H9 (cell line): ENCODE results near the gene RAD51C. TPM values are rescaled to one million over a fixed set of nuclear protein-coding genes. Genes with fewer than 3 reads are reported as not detected.

Experiments
- DNase-seq: peaks from one replicate; pipeline ENCODE4 v3.0.0-alpha.2; 2017
- H2AFZ ChIP-seq: one replicate; pipeline ENCODE4 v1.6.1; 2013; ENCODE audit warnings: mild to moderate bottlenecking, low read length, control low read depth, moderate library complexity
- H2AK5ac ChIP-seq: 2 replicates; pipeline ENCODE4 v1.6.1; 2013; ENCODE audit warnings: low read length, control low read depth, mixed read lengths; ENCODE audit not compliant: insufficient read length
- H2BK120ac ChIP-seq: one replicate; pipeline ENCODE4 v1.6.1; 2013; ENCODE audit warnings: low read depth, mild to moderate bottlenecking, low read length, control low read depth, inconsistent platforms; ENCODE audit not compliant: poor library complexity, severe bottlenecking
- H2BK12ac ChIP-seq: 2 replicates; pipeline ENCODE4 v1.6.1; 2013; ENCODE audit warnings: low read length, control low read depth, mixed read lengths, low read depth; ENCODE audit not compliant: insufficient read length
- H2BK15ac ChIP-seq: 2 replicates; pipeline ENCODE4 v1.6.1; 2013; ENCODE audit warnings: low read depth, low read length, control low read depth
- H2BK20ac ChIP-seq: one replicate; pipeline ENCODE4 v1.6.1; 2013; ENCODE audit warnings: low read depth, mild to moderate bottlenecking, low read length, control low read depth, inconsistent platforms; ENCODE audit not compliant: poor library complexity, severe bottlenecking
- H2BK5ac ChIP-seq: 2 replicates; pipeline ENCODE4 v1.6.1; 2013; ENCODE audit warnings: low read length, control low read depth, mixed read lengths; ENCODE audit not compliant: insufficient read length
- H3K14ac ChIP-seq: 2 replicates; pipeline ENCODE4 v1.6.1; 2013; ENCODE audit warnings: low read length, control low read depth; ENCODE audit not compliant: insufficient read depth
- H3K18ac ChIP-seq: 2 replicates; pipeline ENCODE4 v1.6.1; 2013; ENCODE audit warnings: low read depth, mild to moderate bottlenecking, mixed read lengths, low read length, control low read depth; ENCODE audit not compliant: insufficient read length
- H3K23ac ChIP-seq: 2 replicates; pipeline ENCODE4 v1.6.1; 2013; ENCODE audit warnings: low read length, control low read depth, mixed read lengths, low read depth; ENCODE audit not compliant: insufficient read length
- H3K23me2 ChIP-seq: 2 replicates; pipeline ENCODE4 v1.6.1; 2013; ENCODE audit warnings: low read depth, mild to moderate bottlenecking, mixed read lengths, low read length, control low read depth; ENCODE audit not compliant: insufficient read length, poor library complexity, severe bottlenecking
- H3K27ac ChIP-seq: 2 replicates; pipeline ENCODE4 v1.5.1; 2013; ENCODE audit warnings: low read length, control low read depth, mixed read lengths, low read depth; ENCODE audit not compliant: insufficient read length
- H3K27me3 ChIP-seq: 2 replicates; pipeline ENCODE4 v1.6.1; 2013; ENCODE audit warnings: low read length, control low read depth, inconsistent platforms; ENCODE audit not compliant: insufficient read depth
- H3K4ac ChIP-seq: 2 replicates; pipeline ENCODE4 v1.6.1; 2013; ENCODE audit warnings: low read depth, mild to moderate bottlenecking, control low read depth, inconsistent platforms, low read length, moderate library complexity
- H3K4me1 ChIP-seq: 2 replicates; pipeline ENCODE4 v1.6.1; 2013; ENCODE audit warnings: low read length, control low read depth, inconsistent platforms; ENCODE audit not compliant: insufficient read depth
- H3K4me2 ChIP-seq: 2 replicates; pipeline ENCODE4 v1.6.1; 2013; ENCODE audit warnings: low read length, control low read depth, mixed read lengths; ENCODE audit not compliant: insufficient read length, insufficient read depth
- H3K56ac ChIP-seq: 2 replicates; pipeline ENCODE4 v1.6.1; 2013; ENCODE audit warnings: low read depth, mild to moderate bottlenecking, mixed read lengths, low read length, control low read depth; ENCODE audit not compliant: insufficient read length
- H3K79me1 ChIP-seq: 2 replicates; pipeline ENCODE4 v1.6.1; 2013; ENCODE audit warnings: low read depth, mild to moderate bottlenecking, moderate library complexity, low read length, control low read depth, inconsistent platforms; ENCODE audit not compliant: insufficient read depth, poor library complexity, severe bottlenecking
- H3K79me2 ChIP-seq: 2 replicates; pipeline ENCODE4 v1.6.1; 2013; ENCODE audit warnings: low read length, control low read depth, inconsistent platforms; ENCODE audit not compliant: insufficient read depth
- H3K9ac ChIP-seq: 2 replicates; pipeline ENCODE4 v1.6.1; 2013; ENCODE audit warnings: low read length, control low read depth, mixed read lengths; ENCODE audit not compliant: insufficient read length; ENCODE audit errors: extremely low read depth
- H3K9me3 ChIP-seq: one replicate; pipeline ENCODE4 v1.6.1; 2013; ENCODE audit warnings: low read depth, low read length, inconsistent platforms; ENCODE audit not compliant: control insufficient read depth
- H3T11ph ChIP-seq: one replicate; pipeline ENCODE4 v1.6.1; 2013; ENCODE audit warnings: mild to moderate bottlenecking, low read length, control low read depth, inconsistent platforms
- H4K20me1 ChIP-seq: one replicate; pipeline ENCODE4 v1.6.1; 2013; ENCODE audit not compliant: control insufficient read depth, insufficient read length, insufficient read depth
- H4K5ac ChIP-seq: 2 replicates; pipeline ENCODE4 v1.6.1; 2013; ENCODE audit warnings: low read depth, mild to moderate bottlenecking, mixed read lengths, low read length, control low read depth; ENCODE audit not compliant: insufficient read length
- H4K8ac ChIP-seq: replicated peaks from 2 replicates; pipeline ENCODE4 v1.6.1; 2013; ENCODE audit warnings: low read length, control low read depth, mixed read lengths, low read depth; ENCODE audit not compliant: insufficient read length
- H4K91ac ChIP-seq: 2 replicates; pipeline ENCODE4 v1.6.1; 2013; ENCODE audit warnings: low read depth, mild to moderate bottlenecking, moderate library complexity, mixed read lengths, low read length, control low read depth; ENCODE audit not compliant: insufficient read length
- H3K27ac Mint-ChIP-seq, 3 experiments: 2 replicates in 2 of 3; 3 replicates in 1 of 3; pipeline ENCODE4 v1.8.0; 2020 to 2021; ENCODE audit warnings: mixed read lengths in 3 of 3, mild to moderate bottlenecking in 1 of 3, moderate library complexity in 1 of 3
- H3K27me3 Mint-ChIP-seq: 2 replicates; pipeline ENCODE4 v1.8.0; 2021; ENCODE audit warnings: low read depth, mild to moderate bottlenecking, moderate library complexity, mixed read lengths
- H3K36me3 Mint-ChIP-seq, 3 experiments: 2 replicates in 2 of 3; 3 replicates in 1 of 3; pipeline ENCODE4 v1.8.0; 2020 to 2021; ENCODE audit warnings: low read depth in 3 of 3, mixed read lengths in 3 of 3; ENCODE audit not compliant: insufficient read depth in 1 of 3
- H3K4me1 Mint-ChIP-seq, 2 experiments: 2 replicates each; pipeline ENCODE4 v1.8.0; 2020; ENCODE audit warnings: mixed read lengths in 2 of 2
- H3K4me3 Mint-ChIP-seq, 2 experiments: 2 replicates in 1 of 2; 3 replicates in 1 of 2; pipeline ENCODE4 v1.8.0; 2020 to 2021; ENCODE audit warnings: mild to moderate bottlenecking in 2 of 2, mixed read lengths in 2 of 2, moderate library complexity in 1 of 2
- H3K9me3 Mint-ChIP-seq, 2 experiments: 2 replicates in 1 of 2; 3 replicates in 1 of 2; pipeline ENCODE4 v1.8.0; 2020; ENCODE audit warnings: mild to moderate bottlenecking in 2 of 2, mixed read lengths in 2 of 2, moderate library complexity in 1 of 2
- CTCF ChIP-seq: fragments of 200-600 bp; sonication (generic); conservative IDR thresholded peaks from 3 replicates; pipeline ENCODE4 v1.8.0; 2021; ENCODE audit warnings: antibody characterized with exemption, mild to moderate bottlenecking
- WGBS: extraction: QIAGEN DNeasy Blood & Tissue Kit; methylation state at CpG from one replicate; pipeline ENCODE4 v1.1.7; 2013; ENCODE audit warnings: missing lambda C conversion rate, low lambda C conversion rate, mixed read lengths; ENCODE audit not compliant: insufficient read length; ENCODE audit errors: extremely low coverage; 5-methylcytosine and 5-hydroxymethylcytosine counted together
- total RNA-seq: library from RNA; stranded (reverse); gene quantifications from 2 replicates; pipeline ENCODE4 v1.2.1, GENCODE V29; 2021

The RAD51C gene
- total RNA-seq, 1 experiment from 2014 or later, result 11.3 TPM

GRCh38 chr17:58763263-58763662 lies 70.9 kb downstream of the RAD51C start:
- H2BK15ac ChIP-seq, result no peak overlapping the region
- H4K91ac ChIP-seq, result no peak overlapping the region
- no peak for DNase-seq
- H3K23ac ChIP-seq, result no peak overlapping the region
- no peak overlapping the region for H2BK5ac ChIP-seq
- H2AK5ac ChIP-seq, result no peak overlapping the region
- no peaks in the 10 kb centered on the region for H3K27me3 ChIP-seq
- no peak overlapping the region for H2BK120ac ChIP-seq
- Mint-ChIP-seq H3K27ac (no peak overlapping the region), H3K9me3 (no peaks in the 10 kb centered on the region), H3K4me1 (no peaks in the 10 kb centered on the region), H3K27me3 (peaks cover 2% of the 10 kb centered on the region; the same call in 1 of the 2 replicates), H3K36me3 (no peaks in the 10 kb centered on the region), H3K4me3 (no peak overlapping the region)
- no peak overlapping the region for H2AFZ ChIP-seq
- no peak for TF ChIP-seq CTCF
- no peak overlapping the region for H3K9ac ChIP-seq
- no peaks in the 10 kb centered on the region for H3K4me1 ChIP-seq
- no peak overlapping the region for H3K18ac ChIP-seq
- no peaks in the 10 kb centered on the region for H3K23me2 ChIP-seq
- no peak overlapping the region for H3K14ac ChIP-seq
- no peak overlapping the region for H3T11ph ChIP-seq
- H3K79me1 ChIP-seq, result peaks cover 4% of the 10 kb centered on the region
- no peaks in the 10 kb centered on the region for H3K9me3 ChIP-seq
- no peak overlapping the region for H4K5ac ChIP-seq
- no peak overlapping the region for H3K56ac ChIP-seq
- WGBS, result no CpG with 5 or more reads among the region's 1 CpG
- no peaks in the 10 kb centered on the region for H3K79me2 ChIP-seq
- no peak overlapping the region for H3K27ac ChIP-seq
- H3K4me2 ChIP-seq, result no peak overlapping the region
- no peak overlapping the region for H3K4ac ChIP-seq
- H4K20me1 ChIP-seq, result no peaks in the 10 kb centered on the region
- no peak overlapping the region for H2BK12ac ChIP-seq
- H2BK20ac ChIP-seq, result no peak overlapping the region
- no peak overlapping the region for H4K8ac ChIP-seq
